T-cell (primary cell): ENCODE results near the gene NVL. TPM values are rescaled to one million over a fixed set of nuclear protein-coding genes. Genes with fewer than 3 reads are reported as not detected.
A peak's percentile ranks its signal among the peaks of the same experiment; 100 is the strongest.
"Not testable (repeated sequence)": the region's sequence is repeated elsewhere in the genome, so short reads cannot be mapped to it uniquely, and the experiment has no call there.

Source experiments
- ATAC-seq, 4 experiments: fragments of 200-7000 bp in 3 of 4; fragments of 150-1000 bp in 1 of 4; cut with Tn5 transposase; replicated peaks in 1 of 4; 1 replicate in 3 of 4; 2 replicates in 1 of 4; pipeline ENCODE4 v1.10.0; 2021; ENCODE audit warnings: moderate library complexity in 3 of 4, mild to moderate bottlenecking in 2 of 4, moderate number of reproducible peaks in 1 of 4
- CTCF ChIA-PET, 2 donors: fragments of 300-600 bp; sonication (Branson Sonifier 250); formaldehyde crosslinking; loops; one replicate each; lab custom pipeline; 2022; ENCODE audit warnings: antibody characterized with exemption in 2 of 2; lab: Charles Lee
- POLR2A ChIA-PET, 2 donors: fragments of 300-600 bp; sonication (Branson Sonifier 250); formaldehyde crosslinking; loops; one replicate each; lab custom pipeline; 2022; ENCODE audit warnings: antibody characterized with exemption in 2 of 2; lab: Charles Lee
- DNase-seq, 35 experiments: peaks; one replicate each; pipeline versions ENCODE4 v3.0.0 to v3.0.0-alpha.2; 2013 to 2023
- H3K27ac ChIP-seq: one replicate; pipeline ENCODE4 v1.5.1; 2013; ENCODE audit warnings: low read length
- H3K27me3 ChIP-seq, 2 experiments: replicated peaks in 1 of 2; 1 replicate in 1 of 2; 2 replicates in 1 of 2; pipeline versions ENCODE4 v1.6.1 to v1.7.0; 2013; ENCODE audit warnings: low read length in 1 of 2, mixed read lengths in 1 of 2; ENCODE audit not compliant: control insufficient read depth in 2 of 2, insufficient read depth in 2 of 2; ENCODE audit errors: extremely low read depth in 1 of 2
- H3K36me3 ChIP-seq, 2 donors: 1 replicate in 1 of 2; 2 replicates in 1 of 2; pipeline versions ENCODE4 v1.6.1 to v1.7.0; 2013; ENCODE audit warnings: low read length in 1 of 2; ENCODE audit not compliant: control insufficient read depth in 2 of 2, insufficient read depth in 1 of 2; ENCODE audit errors: extremely low read depth in 1 of 2
- H3K4me1 ChIP-seq, 2 experiments: 1 replicate in 1 of 2; 2 replicates in 1 of 2; pipeline versions ENCODE4 v1.6.1 to v1.7.0; 2013; ENCODE audit warnings: low read length in 2 of 2, mixed read lengths in 1 of 2; ENCODE audit not compliant: insufficient read depth in 2 of 2, control insufficient read depth in 1 of 2; ENCODE audit errors: extremely low read depth in 1 of 2
- H3K4me3 ChIP-seq, 2 donors: 1 replicate in 1 of 2; 2 replicates in 1 of 2; pipeline versions ENCODE4 v1.5.1 to v1.7.0; 2013; ENCODE audit warnings: mild to moderate bottlenecking in 2 of 2, low read length in 1 of 2, moderate library complexity in 1 of 2; ENCODE audit not compliant: control insufficient read depth in 1 of 2; ENCODE audit errors: extremely low read depth in 1 of 2
- H3K9me3 ChIP-seq: 2 replicates; pipeline ENCODE4 v1.7.0; 2013
- H3K27ac Mint-ChIP-seq, 2 donors: one replicate each; pipeline ENCODE4 v1.8.0; 2020 to 2021; ENCODE audit warnings: mild to moderate bottlenecking in 2 of 2, mixed read lengths in 2 of 2
- H3K27me3 Mint-ChIP-seq, 2 donors: one replicate each; pipeline ENCODE4 v1.8.0; 2021 to 2022; ENCODE audit warnings: mixed read lengths in 2 of 2
- H3K36me3 Mint-ChIP-seq: one replicate; pipeline ENCODE4 v1.8.0; 2021; ENCODE audit warnings: mixed read lengths
- H3K4me1 Mint-ChIP-seq, 3 donors: one replicate each; pipeline ENCODE4 v1.8.0; 2020 to 2022; ENCODE audit warnings: mixed read lengths in 3 of 3, mild to moderate bottlenecking in 1 of 3
- H3K4me3 Mint-ChIP-seq, 3 donors: one replicate each; pipeline ENCODE4 v1.8.0; 2020 to 2022; ENCODE audit warnings: mild to moderate bottlenecking in 3 of 3, mixed read lengths in 3 of 3, moderate library complexity in 3 of 3
- H3K9me3 Mint-ChIP-seq, 3 donors: one replicate each; pipeline ENCODE4 v1.8.0; 2020 to 2022; ENCODE audit warnings: mixed read lengths in 3 of 3
- WGBS: methylation state at CpG from one replicate; pipeline ENCODE4 v1.1.5; 2013; ENCODE audit warnings: missing lambda C conversion rate; ENCODE audit not compliant: insufficient coverage; 5-methylcytosine and 5-hydroxymethylcytosine counted together
- total RNA-seq, 35 experiments: library from RNA in 6 of 35; stranded (reverse) in 6 of 35; fragments of 120-200 nt in 1 of 35; gene quantifications; one replicate each; pipeline versions ENCODE4 v1.2.1 to v1.2.4 and lab custom pipeline; 2013 to 2026

Gene NVL
- total RNA-seq, 5 donors from 2014 or later (not counting 1 experiment from before 2014, with no cell fraction given): 32.5 to 42.0 (median 37.6) TPM

- peaks cover 11 to 19% of the 10 kb centered on the region in 2 experiments for H3K4me1 ChIP-seq
- CTCF ChIA-PET: no interaction called here
- peak overlapping the region in 1 of 2 donors; percentile 79 for H3K27ac Mint-ChIP-seq
- ATAC-seq (no peak), DNase-seq (no peak)
- no peak overlapping the region for H3K4me3 Mint-ChIP-seq
- no peak overlapping the region for H3K4me3 ChIP-seq
- H3K27ac ChIP-seq: no peak overlapping the region
- no peaks in the 10 kb centered on the region for H3K36me3 Mint-ChIP-seq
- no peaks in the 10 kb centered on the region for H3K9me3 Mint-ChIP-seq
- WGBS: 100% methylated on average over 2 of the region's 5 CpGs
- POLR2A ChIA-PET: interaction anchor here in 1 of 2 donors (0.5 kb wide), 1 partner anchor 69 kb away, joined by 3 read pairs; no protein-coding TSS in a partner anchor
- H3K27me3 Mint-ChIP-seq: no peaks in the 10 kb centered on the region
- H3K27me3 ChIP-seq: no peaks in the 10 kb centered on the region
- H3K9me3 ChIP-seq: no peaks in the 10 kb centered on the region
- no peaks in the 10 kb centered on the region for H3K36me3 ChIP-seq
- peaks cover 20 to 32% (median 28%) of the 10 kb centered on the region in 3 donors for H3K4me1 Mint-ChIP-seq
Observed at GRCh38 chr1:224353975-224354925, 24.3 kb upstream of the NVL start.

GRCh38 chr1:224352436-224353085 is 22.6 kb upstream of the NVL start:
- H3K27me3 Mint-ChIP-seq, ATAC-seq, H3K27ac ChIP-seq, H3K27me3 ChIP-seq, H3K4me3 ChIP-seq, H3K36me3 Mint-ChIP-seq, H3K27ac Mint-ChIP-seq, CTCF ChIA-PET, H3K9me3 ChIP-seq, H3K9me3 Mint-ChIP-seq, DNase-seq, H3K36me3 ChIP-seq, H3K4me3 Mint-ChIP-seq: not testable (repeated sequence)
- peaks cover 15 to 27% (median 25%) of the 10 kb centered on the region in 3 donors for H3K4me1 Mint-ChIP-seq
- 95% methylated on average over 48 of the region's 49 CpGs for WGBS
- POLR2A ChIA-PET: interaction anchor here in 1 of 2 donors (0.6 kb wide), 1 partner anchor 42 kb away, joined by 3 read pairs; no protein-coding TSS in a partner anchor
- H3K4me1 ChIP-seq: peaks cover 14 to 15% of the 10 kb centered on the region in 2 experiments

DNA sequence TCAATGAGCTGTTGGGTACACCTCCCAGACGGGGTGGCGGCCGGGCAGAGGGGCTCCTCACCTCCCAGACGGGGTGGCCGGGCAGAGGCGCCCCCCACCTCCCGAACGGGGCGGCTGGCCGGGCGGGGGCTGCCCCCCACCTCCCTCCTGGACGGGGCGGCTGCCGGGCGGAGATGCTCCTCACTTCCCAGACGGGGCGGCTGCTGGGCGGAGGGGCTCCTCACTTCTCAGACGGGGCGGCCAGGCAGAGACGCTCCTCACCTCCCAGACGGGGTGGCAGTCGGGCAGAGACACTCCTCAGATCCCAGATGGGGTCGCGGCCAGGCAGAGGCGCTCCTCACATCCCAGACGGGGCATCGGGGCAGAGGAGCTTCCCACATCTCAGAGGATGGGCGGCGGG is 19.7 kb upstream of the NVL start:
- H3K4me3 Mint-ChIP-seq, H3K9me3 Mint-ChIP-seq, H3K36me3 ChIP-seq, H3K27ac Mint-ChIP-seq, DNase-seq, CTCF ChIA-PET, H3K27me3 Mint-ChIP-seq, H3K9me3 ChIP-seq, H3K27me3 ChIP-seq, ATAC-seq, POLR2A ChIA-PET, H3K27ac ChIP-seq, H3K4me3 ChIP-seq, H3K36me3 Mint-ChIP-seq: not testable (repeated sequence)
- peaks cover 10 to 17% of the 10 kb centered on the region in 2 experiments for H3K4me1 ChIP-seq
- peaks cover 18 to 31% (median 23%) of the 10 kb centered on the region in 3 donors for H3K4me1 Mint-ChIP-seq
- WGBS: 91% methylated on average over 5 of the region's 30 CpGs

DNA sequence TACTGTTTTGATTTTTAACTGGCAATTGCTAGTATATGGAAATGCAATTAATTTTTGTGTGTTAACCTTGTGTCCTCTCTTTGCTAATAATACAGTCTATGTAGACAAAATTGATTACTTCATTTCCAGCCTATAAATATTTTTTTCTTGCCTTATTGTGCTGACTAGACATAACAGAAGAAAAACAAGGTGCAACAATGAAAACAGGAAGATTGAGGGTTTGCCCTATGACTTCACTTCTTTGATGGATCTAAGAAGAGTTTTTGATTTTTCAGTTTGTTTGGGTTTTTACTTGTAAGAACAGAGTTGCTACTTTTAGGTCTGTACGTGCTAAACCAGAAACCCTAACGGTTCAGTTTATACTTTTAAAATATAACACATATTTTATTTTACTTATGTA is 18.2 kb upstream of the NVL start:
- ATAC-seq (peak; percentile 66 to 93 (median 80)), DNase-seq (peak in 1 of 35 experiments; percentile 37)
- CTCF ChIA-PET: no interaction called here
- Mint-ChIP-seq H3K36me3 (no peaks in the 10 kb centered on the region), H3K27ac (peak overlapping the region; percentile 79), H3K4me3 (peak overlapping the region in 1 of 3 donors; percentile 17), H3K4me1 (peaks cover 18 to 23% (median 21%) of the 10 kb centered on the region in 3 donors), H3K9me3 (peaks cover 0 to 4% (median 0%) of the 10 kb centered on the region in 3 donors), H3K27me3 (no peaks in the 10 kb centered on the region)
- H3K36me3 ChIP-seq: no peaks in the 10 kb centered on the region
- peaks cover 0 to 2% of the 10 kb centered on the region in 2 experiments for H3K27me3 ChIP-seq
- H3K9me3 ChIP-seq: no peaks in the 10 kb centered on the region
- H3K4me1 ChIP-seq: peaks cover 10 to 14% of the 10 kb centered on the region in 2 experiments
- H3K4me3 ChIP-seq: no peak overlapping the region
- no peak overlapping the region for H3K27ac ChIP-seq
- WGBS: no CpG with 5 or more reads among the region's 2 CpGs
- POLR2A ChIA-PET: interaction anchor here in 1 of 2 donors (0.6 kb wide), 1 partner anchor 82 kb away, joined by 6 read pairs; no protein-coding TSS in a partner anchor

GRCh38 chr1:224343679-224344078 is 13.7 kb upstream of the NVL start:
- DNase-seq: no peak

More at GRCh38 chr1:224343679-224344078, 13.7 kb upstream of the NVL start:
- H3K9me3 Mint-ChIP-seq: peaks cover 0 to 12% (median 0%) of the 10 kb centered on the region in 3 donors
- peaks cover 11 to 16% of the 10 kb centered on the region in 2 experiments for H3K4me1 ChIP-seq
- H3K4me3 Mint-ChIP-seq: peak overlapping the region in 1 of 3 donors; percentile 27
- H3K27ac Mint-ChIP-seq: no peak overlapping the region
- H3K27me3 ChIP-seq: peaks cover 0 to 7% of the 10 kb centered on the region in 2 experiments
- no peak overlapping the region for H3K4me3 ChIP-seq
- no peaks in the 10 kb centered on the region for H3K36me3 Mint-ChIP-seq
- POLR2A ChIA-PET: interaction anchor here in 1 of 2 donors (0.5 to 0.6 kb wide), 2 partner anchors 23 to 31 kb away, joined by 3 read pairs; no protein-coding TSS in a partner anchor
- H3K4me1 Mint-ChIP-seq: peaks cover 15 to 26% (median 26%) of the 10 kb centered on the region in 3 donors
- no peaks in the 10 kb centered on the region for H3K27me3 Mint-ChIP-seq
- CTCF ChIA-PET: interaction anchor here in 1 of 2 donors (0.9 kb wide), 1 partner anchor 10 kb away, joined by 3 read pairs; no protein-coding TSS in a partner anchor
- no peak overlapping the region for H3K27ac ChIP-seq
- H3K9me3 ChIP-seq: no peaks in the 10 kb centered on the region
- no peaks in the 10 kb centered on the region for H3K36me3 ChIP-seq
- WGBS: 25% methylated on average over 1 of the region's 3 CpGs
- no peak for ATAC-seq
